NB4 (cell line): Measurements from ENCODE around the gene YAE1.

Source experiments
- DNase-seq: peaks from one replicate; pipeline ENCODE4 v3.0.0; 2010; ENCODE audit warnings: low read depth
- H3K4me3 ChIP-seq: one replicate; pipeline ENCODE4 v1.5.1; 2011; ENCODE audit warnings: mild to moderate bottlenecking, low read depth, low read length, moderate library complexity
- CTCF ChIP-seq: IDR thresholded peaks from one replicate; pipeline ENCODE4 v1.5.1; 2012; ENCODE audit warnings: low read depth, low read length
- MAX ChIP-seq: IDR thresholded peaks from 2 replicates; pipeline ENCODE4 v1.6.1; 2011; ENCODE audit warnings: low read depth, low read length
- MYC ChIP-seq: IDR thresholded peaks from 2 replicates; pipeline ENCODE4 v1.6.1; 2011; ENCODE audit warnings: low read depth, low read length
- POLR2A ChIP-seq: IDR thresholded peaks from 2 replicates; pipeline ENCODE4 v1.6.1; 2011; ENCODE audit warnings: mild to moderate bottlenecking; ENCODE audit not compliant: insufficient read length; ENCODE audit errors: extremely low read depth

Gene YAE1

GRCh38 chr7:39554583-39555165, 11.5 kb upstream of the YAE1 start:
- TF ChIP-seq CTCF (no peak), MYC (no peak), POLR2A (no peak), MAX (no peak)
- H3K4me3 ChIP-seq, result no peak overlapping the region
- DNase-seq, result no peak

- DNase-seq, result no peak
- TF ChIP-seq MYC (no peak), POLR2A (no peak), MAX (no peak), CTCF (no peak)
- no peak overlapping the region for H3K4me3 ChIP-seq
These were observed 9.0 kb upstream of the YAE1 start for GRCh38 chr7:39557222-39557621.

- H3K4me3 ChIP-seq, result no peak overlapping the region
- DNase-seq, result no peak
- TF ChIP-seq MAX (no peak), POLR2A (no peak), MYC (no peak), CTCF (no peak)
These were observed 8.3 kb upstream of the YAE1 start for GRCh38 chr7:39557911-39558310.

GRCh38 chr7:39560408-39560807, 5.8 kb upstream of the YAE1 start:
- DNase-seq, result no peak

GRCh38 chr7:39560997-39561396, 5.2 kb upstream of the YAE1 start:
- no peak overlapping the region for H3K4me3 ChIP-seq
- DNase-seq, result no peak
- TF ChIP-seq MAX, result no peak
- TF ChIP-seq CTCF, result no peak
- TF ChIP-seq POLR2A, result no peak
- no peak for TF ChIP-seq MYC

More at GRCh38 chr7:39560408-39560807, 5.8 kb upstream of the YAE1 start:
- TF ChIP-seq POLR2A, result no peak
- TF ChIP-seq CTCF, result no peak
- no peak for TF ChIP-seq MYC
- no peak for TF ChIP-seq MAX
- no peak overlapping the region for H3K4me3 ChIP-seq

- DNase-seq, result no peak
- TF ChIP-seq MAX (no peak), MYC (no peak), CTCF (no peak), POLR2A (no peak)
- peak overlapping the region; percentile 90 for H3K4me3 ChIP-seq
These were observed 666 bp upstream of the YAE1 start for GRCh38 chr7:39565538-39565937.
